ENCODE measurements around the gene ZNF827.

DNA sequence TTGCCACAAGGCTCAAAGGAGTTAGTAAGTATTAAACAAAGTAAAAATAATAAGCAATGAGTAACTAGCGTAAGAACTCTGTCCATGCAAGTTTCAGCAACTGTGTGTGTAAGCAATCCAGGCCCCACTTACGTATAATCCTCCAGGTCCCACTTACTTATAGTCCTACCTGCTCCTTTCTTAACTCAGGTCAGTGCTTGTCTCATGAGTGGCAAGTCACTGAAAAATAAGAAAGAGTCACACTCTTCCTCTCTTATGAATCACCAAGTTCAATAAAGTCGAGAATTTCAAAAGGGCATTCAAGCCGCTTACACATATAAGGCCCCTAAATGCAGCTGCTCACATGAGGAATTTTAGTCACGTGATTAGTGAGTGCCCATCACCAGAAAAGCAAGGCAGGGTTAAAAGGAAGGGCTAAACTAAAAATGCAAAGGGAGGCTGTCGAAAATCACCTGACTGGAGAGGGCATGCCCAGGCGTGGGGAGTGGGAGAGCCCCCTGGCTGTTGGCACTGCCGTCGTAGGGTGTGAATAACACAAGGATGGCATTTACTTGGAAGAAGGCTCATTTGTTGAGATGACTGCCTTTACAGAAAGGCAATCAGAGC lies 58.2 kb downstream of the ZNF827 start:
- TF ChIP-seq TARDBP (IDR thresholded peaks at IDR 0.05) (no peak), ELF4 (IDR thresholded peaks at IDR 0.05) (no peak), SP1 (IDR thresholded peaks at IDR 0.05) (no peak), L3MBTL2 (conservative IDR thresholded peaks at IDR 0.05) (no peak), ARNT (IDR thresholded peaks at IDR 0.05) (no peak), SUZ12 (IDR thresholded peaks at IDR 0.05) (no peak), FOXM1 (IDR thresholded peaks at IDR 0.05; ENCODE audit: borderline replicate concordance) (no peak), ZNF384 (IDR thresholded peaks at IDR 0.05) (no peak), BHLHE40 (IDR thresholded peaks at IDR 0.05; ENCODE audit: borderline replicate concordance) (no peak), CTBP1 (IDR thresholded peaks at IDR 0.05; ENCODE audit: borderline replicate concordance) (no peak)
- TF ChIP-seq, protein P1, sequence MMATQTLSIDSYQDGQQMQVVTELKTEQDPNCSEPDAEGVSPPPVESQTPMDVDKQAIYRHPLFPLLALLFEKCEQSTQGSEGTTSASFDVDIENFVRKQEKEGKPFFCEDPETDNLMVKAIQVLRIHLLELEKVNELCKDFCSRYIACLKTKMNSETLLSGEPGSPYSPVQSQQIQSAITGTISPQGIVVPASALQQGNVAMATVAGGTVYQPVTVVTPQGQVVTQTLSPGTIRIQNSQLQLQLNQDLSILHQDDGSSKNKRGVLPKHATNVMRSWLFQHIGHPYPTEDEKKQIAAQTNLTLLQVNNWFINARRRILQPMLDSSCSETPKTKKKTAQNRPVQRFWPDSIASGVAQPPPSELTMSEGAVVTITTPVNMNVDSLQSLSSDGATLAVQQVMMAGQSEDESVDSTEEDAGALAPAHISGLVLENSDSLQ (IDR thresholded peaks at IDR 0.05), result no peak

Data from HEK293T (cell line).